T-helper 9 cell (primary cell): ENCODE data around the gene HLA-DRA.

Experiments used
- DNase-seq: peaks from one replicate; pipeline ENCODE4 v3.0.0-alpha.2; 2020
- total RNA-seq, 2 donors: gene quantifications; one replicate each; lab custom pipeline; 2026; lab: John Stamatoyannopoulos, UW

The HLA-DRA gene
- total RNA-seq: 1.6 to 7.5 reads per million in 2 donors

- DNase-seq: no peak
Measured at GRCh38 chr6:32439602-32440214, at the start of gene HLA-DRA. HLA-DRA (plus strand) TSS chr6:32439887; CDS start chr6:32439951, 64 bp downstream.

GRCh38 chr6:32391505-32391904, 48.2 kb upstream of the HLA-DRA start:
- DNase-seq: no peak

GRCh38 chr6:32393665-32394420, 45.8 kb upstream of the HLA-DRA start:
- DNase-seq: no peak

- DNase-seq: no peak
Measured at GRCh38 chr6:32396028-32396427, 43.7 kb upstream of the HLA-DRA start.

GRCh38 chr6:32397252-32397920, 42.3 kb upstream of the HLA-DRA start:
- DNase-seq: no peak

GRCh38 chr6:32401284-32401963, 38.3 kb upstream of the HLA-DRA start:
- no peak for DNase-seq

- DNase-seq: no peak
Measured at GRCh38 chr6:32402812-32403211, 36.9 kb upstream of the HLA-DRA start.

GRCh38 chr6:32405656-32406055, 34.0 kb upstream of the HLA-DRA start:
- no peak for DNase-seq

GRCh38 chr6:32406197-32406596, 33.5 kb upstream of the HLA-DRA start:
- DNase-seq: no peak

GRCh38 chr6:32406857-32407256, 32.8 kb upstream of the HLA-DRA start, which contains the start of gene BTNL2:
BTNL2 (minus strand) TSS chr6:32407181; CDS start chr6:32407123, 58 bp downstream.
- no peak for DNase-seq

- no peak for DNase-seq
Measured at GRCh38 chr6:32410906-32411305, 28.8 kb upstream of the HLA-DRA start.

GRCh38 chr6:32411566-32412327, 27.9 kb upstream of the HLA-DRA start:
- DNase-seq: no peak

GRCh38 chr6:32413427-32414047, 26.1 kb upstream of the HLA-DRA start:
- DNase-seq: peak; percentile 90

- DNase-seq: peak; percentile 69
Measured at GRCh38 chr6:32415521-32416019, 24.1 kb upstream of the HLA-DRA start.

- DNase-seq: no peak
Measured at GRCh38 chr6:32416036-32416435, 23.7 kb upstream of the HLA-DRA start.

GRCh38 chr6:32424589-32425300, 14.9 kb upstream of the HLA-DRA start:
- no peak for DNase-seq

- no peak for DNase-seq
Measured at GRCh38 chr6:32426338-32426737, 13.3 kb upstream of the HLA-DRA start.

- DNase-seq: no peak
Measured at GRCh38 chr6:32427218-32427617, 12.5 kb upstream of the HLA-DRA start.

GRCh38 chr6:32427934-32428474, 11.7 kb upstream of the HLA-DRA start:
- DNase-seq: no peak

GRCh38 chr6:32430179-32430578, 9.5 kb upstream of the HLA-DRA start:
- DNase-seq: no peak

GRCh38 chr6:32431142-32431541, 8.5 kb upstream of the HLA-DRA start:
- DNase-seq: no peak
